ENCODE data around the gene P3H3.

The P3H3 gene

GRCh38 chr12:6809056-6809455, 19.2 kb upstream of the P3H3 start:
- no peak for DNase-seq

DNA sequence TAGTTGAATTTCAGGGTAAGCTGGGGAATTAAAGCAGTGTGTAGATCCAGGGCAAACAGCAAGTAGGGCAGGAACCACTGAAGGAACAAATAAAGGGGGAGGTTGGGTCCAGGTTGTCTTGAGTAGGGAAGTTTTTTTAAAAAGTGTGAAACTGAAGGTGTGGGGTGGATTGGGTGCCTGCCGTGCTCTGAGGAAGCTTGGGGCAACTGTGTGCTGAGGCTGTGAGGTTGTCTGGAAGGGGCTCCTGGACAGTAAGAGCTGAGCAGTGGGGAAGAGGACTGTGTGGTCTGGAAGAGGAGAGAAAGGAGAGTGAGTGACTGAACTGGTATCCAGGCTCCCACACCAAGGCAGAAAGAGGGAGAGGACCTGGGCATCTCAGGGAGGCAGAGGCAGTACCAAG, 17.4 kb upstream of the P3H3 start:
- DNase-seq: no peak

DNA sequence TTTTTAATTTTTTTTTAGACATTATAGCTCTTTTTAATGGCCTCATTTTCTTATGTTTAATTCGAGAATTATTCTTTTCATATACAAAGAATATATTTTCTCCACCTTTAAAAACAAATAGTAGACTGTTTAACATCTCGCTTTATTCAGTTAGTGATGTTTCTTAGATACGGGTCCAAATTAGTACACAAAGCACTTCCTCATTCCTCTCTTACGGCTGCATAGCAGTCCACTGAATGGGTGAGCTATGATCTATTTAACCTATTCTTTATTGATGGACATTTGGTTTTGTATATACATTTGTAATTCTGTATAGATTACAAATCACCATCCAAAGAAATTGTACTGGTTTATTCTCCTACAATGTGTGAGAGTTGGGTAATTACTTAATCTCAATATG, 14.8 kb upstream of the P3H3 start:
- DNase-seq: no peak

GRCh38 chr12:6816598-6816997, 11.6 kb upstream of the P3H3 start:
- DNase-seq: no peak

GRCh38 chr12:6817098-6817497, 11.1 kb upstream of the P3H3 start:
- DNase-seq: no peak

DNA sequence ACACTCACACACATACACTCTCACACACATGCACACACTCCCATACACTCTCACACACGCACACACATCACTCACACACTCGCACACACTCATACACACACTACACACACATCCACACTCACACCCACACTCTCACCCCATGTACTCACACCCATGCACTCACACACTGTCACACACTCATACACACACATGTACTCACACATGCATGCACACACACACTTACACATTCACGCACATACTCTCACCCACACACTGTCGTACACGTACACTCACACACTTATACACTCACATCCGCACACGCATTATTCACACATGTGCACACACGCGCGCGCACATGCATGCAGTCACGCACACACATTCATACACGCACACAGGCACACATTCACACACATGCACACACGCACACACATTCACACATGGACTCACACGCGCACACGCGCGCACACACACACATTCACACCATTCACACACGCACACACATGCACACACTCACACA, 10.5 kb upstream of the P3H3 start:
- no peak for DNase-seq

- DNase-seq: no peak
Observed at GRCh38 chr12:6818222-6818621, 10.0 kb upstream of the P3H3 start.

DNA sequence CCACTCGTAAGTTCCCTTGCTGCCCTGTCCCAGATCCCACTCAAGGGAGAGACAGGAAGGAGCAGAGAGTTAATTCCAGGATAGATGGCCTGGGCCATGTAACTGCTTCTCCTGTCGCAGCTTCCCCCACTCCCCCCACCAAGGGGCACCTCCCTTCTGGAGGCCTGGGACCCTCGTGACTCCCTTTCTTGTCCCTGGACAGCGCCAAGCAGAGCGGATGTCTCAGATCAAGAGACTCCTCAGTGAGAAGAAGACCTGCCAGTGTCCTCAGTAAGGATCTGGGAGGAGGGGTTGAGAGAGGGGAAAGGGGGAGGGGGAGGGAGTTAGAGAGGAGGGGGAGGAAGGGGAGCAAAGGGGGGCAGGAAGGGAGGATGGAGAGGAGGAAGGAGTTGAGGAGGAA, 9.6 kb upstream of the P3H3 start:
- DNase-seq: no peak

DNA sequence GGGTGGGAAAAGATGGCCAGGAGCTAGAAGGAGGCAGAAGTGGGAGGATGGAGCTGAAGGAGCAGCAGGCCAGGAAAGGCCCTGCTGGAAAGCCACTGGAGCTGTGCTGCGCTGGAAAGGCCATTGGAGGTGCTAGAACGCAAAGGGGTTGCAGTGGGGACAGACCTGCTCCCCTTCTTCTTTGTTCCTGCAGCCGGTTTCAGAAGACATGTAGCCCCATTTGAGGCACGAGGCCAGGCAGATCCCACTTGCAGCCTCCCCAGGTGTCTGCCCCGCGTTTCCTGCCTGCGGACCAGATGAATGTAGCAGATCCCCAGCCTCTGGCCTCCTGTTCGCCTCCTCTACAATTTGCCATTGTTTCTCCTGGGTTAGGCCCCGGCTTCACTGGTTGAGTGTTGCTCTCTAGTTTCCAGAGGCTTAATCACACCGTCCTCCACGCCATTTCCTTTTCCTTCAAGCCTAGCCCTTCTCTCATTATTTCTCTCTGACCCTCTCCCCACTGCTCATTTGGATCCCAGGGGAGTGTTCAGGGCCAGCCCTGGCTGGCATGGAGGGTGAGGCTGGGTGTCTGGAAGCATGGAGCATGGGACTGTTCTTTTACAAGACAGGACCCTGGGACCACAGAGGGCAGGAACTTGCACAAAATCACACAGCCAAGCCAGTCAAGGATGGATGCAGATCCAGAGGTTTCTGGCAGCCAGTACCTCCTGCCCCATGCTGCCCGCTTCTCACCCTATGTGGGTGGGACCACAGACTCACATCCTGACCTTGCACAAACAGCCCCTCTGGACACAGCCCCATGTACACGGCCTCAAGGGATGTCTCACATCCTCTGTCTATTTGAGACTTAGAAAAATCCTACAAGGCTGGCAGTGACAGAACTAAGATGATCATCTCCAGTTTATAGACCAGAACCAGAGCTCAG, 8.8 kb upstream of the P3H3 start:
- DNase-seq: no peak

GRCh38 chr12:6820166-6820565, 8.0 kb upstream of the P3H3 start:
- DNase-seq: no peak

DNA sequence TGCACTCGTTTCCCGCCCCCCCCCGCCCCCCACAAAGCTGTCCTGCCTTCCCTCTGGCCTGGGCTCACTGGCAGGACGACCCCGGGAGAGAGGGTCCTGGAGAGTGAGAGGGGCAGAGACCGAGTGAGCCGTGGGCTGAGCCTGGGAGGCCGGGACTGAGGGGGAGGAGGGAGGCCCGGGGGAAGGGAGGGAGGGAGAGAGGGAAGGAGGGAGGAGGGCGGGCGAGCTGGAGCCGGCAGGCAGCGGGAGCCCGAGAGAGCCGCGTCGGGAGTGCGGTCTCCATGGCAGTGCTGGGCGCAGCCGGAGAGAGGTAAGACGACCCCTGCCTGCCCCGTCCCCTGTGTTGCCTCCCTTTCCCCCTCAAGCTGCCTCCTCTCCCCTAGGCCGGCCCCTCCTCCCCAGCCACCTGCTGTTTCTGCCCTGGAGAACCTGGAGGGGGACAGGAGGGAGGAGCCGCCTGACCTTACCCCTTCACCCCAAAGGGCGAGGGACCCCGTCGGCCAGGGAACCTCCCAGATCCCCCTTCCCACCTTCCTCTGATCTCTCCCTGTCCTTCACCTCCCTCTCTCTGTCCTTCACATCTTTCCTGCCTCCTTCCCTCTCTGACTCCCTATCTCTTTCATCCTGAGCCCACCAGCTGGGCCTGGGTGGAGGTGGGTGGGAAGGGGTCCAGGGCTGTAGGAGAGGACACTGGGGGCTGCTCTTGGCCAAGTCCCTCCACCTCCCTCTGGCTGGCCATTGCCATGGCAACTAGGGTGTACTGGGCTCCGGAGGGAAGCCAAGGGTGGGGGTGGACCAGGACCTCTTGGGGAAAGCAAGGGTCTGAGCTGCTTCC, 6.4 kb upstream of the P3H3 start, which contains the start of gene GPR162:
Gene GPR162 (plus strand): TSS at position 231 of the 835 bp plus-strand sequence. CDS start 2,078 bp downstream, outside the sequence.
- DNase-seq: no peak

DNA sequence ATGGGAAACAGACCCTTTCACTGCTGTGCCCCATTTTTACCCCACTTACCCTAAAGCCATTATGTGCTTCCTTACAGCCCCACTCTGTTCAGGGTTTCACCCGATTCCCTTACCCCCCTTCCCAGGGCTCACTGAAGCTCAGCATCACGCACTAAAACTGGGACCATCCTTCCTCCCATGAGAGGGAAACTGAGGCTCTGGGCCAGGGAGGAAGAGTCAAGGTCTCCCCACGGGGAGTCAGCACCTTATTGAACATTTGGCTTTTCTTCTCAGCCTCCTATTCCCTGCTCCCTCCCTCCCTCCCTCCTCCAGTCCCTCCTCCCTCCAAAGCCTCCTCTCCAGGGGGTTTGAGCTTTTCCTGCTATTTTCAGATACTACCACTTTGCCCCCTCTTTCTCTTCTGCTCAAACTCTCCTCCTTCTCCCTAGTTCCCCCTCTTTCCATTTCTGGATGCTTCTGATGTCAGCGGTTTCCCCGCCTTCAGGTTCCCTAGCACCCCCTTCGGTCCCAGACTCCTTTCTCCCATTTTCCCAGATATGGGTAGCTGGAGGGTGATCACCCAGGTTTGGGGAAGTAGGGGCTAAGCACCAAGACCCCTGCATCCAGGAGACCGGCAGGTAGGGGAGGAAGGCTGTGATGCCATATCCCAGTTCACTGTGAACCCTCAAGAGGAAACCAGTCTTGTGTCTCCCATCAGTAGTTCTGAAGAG, 5.6 kb upstream of the P3H3 start:
- DNase-seq: no peak

- DNase-seq: no peak
Observed at GRCh38 chr12:6823182-6824084, 4.8 kb upstream of the P3H3 start.

GRCh38 chr12:6824085-6824775, 4.0 kb upstream of the P3H3 start:
- no peak for DNase-seq

DNA sequence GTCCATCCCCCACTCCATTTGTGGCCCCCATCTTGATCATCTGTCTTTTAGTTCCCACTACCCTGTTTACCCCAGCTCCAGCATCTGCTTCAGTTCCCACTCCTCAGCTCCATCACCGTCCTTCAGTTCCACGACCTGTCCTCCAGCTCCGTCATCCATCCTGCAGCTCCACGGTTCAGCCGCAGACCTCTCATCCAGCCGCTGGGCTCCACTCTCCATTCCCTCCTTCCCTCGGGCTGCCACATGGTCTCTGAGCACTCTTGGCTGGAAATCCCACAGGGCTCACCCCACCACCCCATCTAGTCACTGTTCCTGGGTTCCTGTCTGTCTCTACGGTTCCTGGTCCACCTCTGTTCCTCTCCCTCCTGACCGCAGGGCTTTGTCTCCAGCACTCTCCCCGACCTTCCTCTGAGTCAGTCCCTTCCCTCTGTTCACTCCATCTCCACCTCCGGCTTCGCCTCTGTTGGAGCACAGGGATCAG, 3.3 kb upstream of the P3H3 start:
- no peak for DNase-seq

DNA sequence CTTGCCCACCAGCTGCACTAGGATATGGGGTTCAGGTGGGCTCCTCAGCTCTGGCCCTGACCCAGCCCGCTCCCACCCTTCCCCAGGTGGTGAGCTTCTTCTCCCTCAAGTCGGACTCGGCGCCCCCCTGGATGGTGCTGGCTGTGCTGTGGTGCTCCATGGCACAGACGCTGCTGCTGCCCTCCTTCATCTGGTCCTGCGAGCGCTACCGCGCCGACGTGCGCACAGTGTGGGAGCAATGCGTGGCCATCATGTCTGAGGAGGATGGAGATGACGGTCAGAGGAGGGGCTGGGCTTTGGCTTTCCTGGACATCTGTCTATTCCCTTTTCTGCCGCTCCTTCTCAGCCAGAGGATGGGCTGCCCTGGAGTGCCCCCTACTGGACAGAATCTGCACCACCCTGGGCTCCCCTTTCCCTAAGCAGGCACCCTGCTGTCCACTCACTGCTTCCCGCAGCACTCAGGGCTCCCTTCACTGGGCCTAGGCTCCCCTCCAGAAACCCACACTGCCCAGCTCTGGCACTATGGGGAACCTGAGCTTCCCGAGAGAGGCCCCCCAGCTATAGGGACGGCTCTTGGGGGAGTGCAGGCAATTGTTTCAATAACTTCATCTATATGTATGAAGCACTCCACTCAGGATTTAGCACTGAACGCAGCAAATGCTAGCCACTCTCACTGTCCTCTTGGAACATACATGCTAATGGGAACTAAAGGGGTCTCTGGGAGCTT, 2.6 kb upstream of the P3H3 start:
- DNase-seq: peak; percentile 72 to 79

GRCh38 chr12:6826125-6826733, 2.0 kb upstream of the P3H3 start:
- DNase-seq: no peak

- no peak for DNase-seq
Observed at GRCh38 chr12:6826734-6827436, 1.3 kb upstream of the P3H3 start.

- DNase-seq: peak; percentile 49 to 58
Observed at GRCh38 chr12:6827437-6827911, 733 bp upstream of the P3H3 start.

Measured in stimulated activated CD4-positive, alpha-beta T cell treated with anti-CD3 and anti-CD28 coated beads, Interleukin-4, amount 100 ng/mL, for 4 hours (primary cell).